OCI-M1 (cell line): ENCODE results near the gene ZC3H7B.

Experiments used
- DNase-seq: peaks from one replicate; lab custom pipeline; 2025; lab: John Stamatoyannopoulos, UW

The ZC3H7B gene

DNA sequence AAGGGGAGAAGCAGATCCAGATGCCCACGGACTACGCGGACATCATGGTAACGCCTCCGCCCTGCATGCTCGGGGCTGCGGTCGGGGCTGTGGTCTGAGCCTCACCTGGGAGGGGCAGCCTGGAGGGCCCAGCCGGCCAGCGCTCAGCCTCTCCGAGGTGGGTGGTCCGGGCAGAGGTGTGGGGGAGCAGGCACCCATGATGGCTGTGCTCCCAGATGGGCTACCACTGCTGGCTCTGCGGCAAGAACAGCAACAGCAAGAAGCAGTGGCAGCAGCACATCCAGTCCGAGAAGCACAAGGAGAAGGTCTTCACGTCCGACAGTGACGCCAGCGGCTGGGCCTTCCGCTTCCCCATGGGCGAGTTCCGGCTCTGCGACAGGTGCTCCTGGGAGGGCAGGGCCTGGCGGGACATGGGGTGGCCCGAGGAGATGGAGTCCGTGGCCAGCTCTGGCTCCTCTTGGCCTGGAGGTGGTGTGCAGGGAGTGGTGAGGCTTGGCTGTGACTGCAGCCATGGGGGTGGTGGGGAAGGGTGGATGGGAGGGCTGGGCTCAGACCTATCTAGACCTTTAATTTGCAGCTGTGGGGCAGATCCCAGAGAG is 55.2 kb downstream of the ZC3H7B start:
- no peak for DNase-seq

DNA sequence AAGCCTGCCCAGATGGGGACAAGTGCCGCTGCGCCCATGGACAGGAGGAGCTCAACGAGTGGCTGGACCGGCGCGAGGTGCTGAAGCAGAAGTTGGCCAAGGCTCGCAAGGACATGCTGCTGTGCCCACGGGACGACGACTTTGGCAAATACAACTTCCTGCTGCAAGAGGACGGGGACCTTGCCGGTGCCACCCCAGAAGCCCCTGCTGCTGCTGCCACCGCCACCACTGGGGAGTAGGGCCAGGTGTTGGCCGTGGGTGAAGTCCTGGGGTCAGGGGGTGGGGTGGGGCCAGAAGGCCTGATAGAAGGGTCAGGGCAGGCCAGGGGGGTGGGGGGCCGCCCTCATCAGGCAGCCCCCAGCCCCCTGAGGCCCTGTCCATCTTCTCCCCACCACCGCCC is 55.9 kb downstream of the ZC3H7B start:
- DNase-seq: no peak

DNA sequence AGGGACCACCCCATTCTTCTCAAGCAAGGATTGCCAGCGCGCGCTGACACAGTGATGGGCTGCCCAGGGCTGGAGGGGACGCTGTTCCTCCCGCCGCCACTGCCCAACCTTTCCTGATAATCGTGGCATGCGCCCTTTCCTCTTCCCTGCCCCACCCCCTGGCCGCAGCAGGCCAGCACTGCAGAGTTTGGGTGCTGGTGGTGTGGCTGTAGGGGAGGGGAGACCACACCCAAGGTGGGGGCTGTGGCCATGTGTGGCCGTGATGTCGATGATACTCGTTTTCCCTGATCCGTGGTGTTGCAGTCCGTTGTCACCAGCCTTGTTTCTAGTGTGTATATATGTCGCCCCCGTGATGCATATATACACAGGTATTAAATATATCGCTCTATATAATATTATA is 57.6 kb downstream of the ZC3H7B start:
- no peak for DNase-seq

DNA sequence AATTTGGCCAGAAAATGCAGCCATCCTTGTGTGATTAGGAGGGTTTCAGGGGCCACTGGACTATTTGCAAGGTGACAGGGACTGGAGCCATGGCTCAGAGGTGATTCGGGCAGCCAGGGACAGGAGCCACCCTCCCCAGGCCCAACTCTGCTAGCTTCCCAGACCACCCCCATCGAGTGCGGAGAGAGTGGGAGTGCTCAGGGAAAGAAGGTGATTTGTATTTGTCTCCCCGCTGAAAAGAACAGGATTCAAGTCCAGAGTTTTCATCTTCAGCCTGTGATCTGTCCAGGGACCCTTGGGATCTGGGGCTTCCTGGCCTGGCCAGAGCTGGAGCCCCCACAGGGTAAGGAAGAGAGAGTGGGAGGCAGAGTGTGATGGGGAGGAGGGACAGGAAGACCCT is 58.1 kb downstream of the ZC3H7B start:
- no peak for DNase-seq

DNA sequence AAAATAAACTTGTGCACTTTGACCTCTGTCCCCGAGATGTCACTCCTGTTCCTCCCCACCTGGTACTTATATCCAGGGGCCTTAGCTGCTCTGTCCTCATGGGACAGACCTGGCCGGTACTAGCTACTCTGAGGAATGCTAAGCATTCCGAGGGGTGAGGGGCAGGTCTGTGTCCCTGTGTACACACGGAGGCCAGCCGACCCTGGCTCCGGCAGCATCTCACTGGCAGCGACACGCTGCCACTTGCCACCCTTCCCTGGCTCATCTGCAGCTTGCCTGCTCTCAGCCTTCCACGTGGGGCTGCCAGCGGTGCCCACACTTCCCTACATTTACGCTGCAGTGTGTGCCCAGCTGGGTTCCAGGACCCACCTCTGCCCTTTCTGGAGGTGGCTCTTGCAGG is 58.8 kb downstream of the ZC3H7B start:
- DNase-seq: no peak

DNA sequence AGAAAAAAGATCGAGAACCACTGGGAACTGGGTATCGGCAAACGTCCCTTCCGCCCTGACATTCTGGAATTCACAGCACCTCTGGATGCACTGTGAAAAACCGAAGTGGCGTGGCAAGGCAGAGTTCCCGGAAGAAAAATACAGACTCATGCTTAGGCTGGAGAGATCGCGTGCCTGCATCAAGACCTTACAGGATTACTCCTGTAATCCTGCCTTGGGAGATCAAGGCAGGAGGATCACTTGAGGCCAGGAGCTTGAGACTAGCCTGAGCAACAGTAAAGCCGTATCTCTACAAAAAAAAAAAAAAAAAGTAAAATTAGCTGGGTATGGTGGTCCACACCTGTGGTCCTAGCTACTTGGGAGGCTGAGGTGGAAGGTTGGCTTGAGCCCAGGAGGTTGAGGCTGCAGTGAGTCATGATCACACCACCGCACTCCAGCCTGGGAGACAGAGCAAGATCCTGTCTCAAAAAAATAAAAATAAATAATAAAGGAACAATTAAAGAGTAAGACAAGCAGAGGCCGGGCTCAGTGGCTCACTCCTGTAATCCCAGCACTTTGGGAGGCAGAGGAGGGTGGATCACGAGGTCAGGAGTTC is 60.5 kb downstream of the ZC3H7B start:
- DNase-seq: no peak

DNA sequence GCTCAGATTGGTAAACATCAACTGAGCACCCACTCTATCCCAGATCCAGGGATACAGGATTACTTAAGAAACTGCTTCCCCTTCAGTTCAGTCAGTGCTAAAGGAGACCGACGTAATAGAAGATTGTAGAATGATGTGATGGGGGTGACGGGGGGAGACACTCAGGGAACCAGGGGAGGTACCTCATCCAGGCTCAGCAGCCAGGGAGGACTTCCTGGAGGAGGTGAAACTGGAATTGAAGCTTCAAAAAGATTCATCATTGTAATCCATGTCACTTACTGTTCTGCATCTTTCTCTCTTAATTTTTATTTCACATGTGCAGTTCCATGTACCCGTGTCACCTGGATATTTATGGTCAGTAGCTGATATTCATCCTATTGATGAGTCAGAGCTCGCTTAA is 61.3 kb downstream of the ZC3H7B start:
- DNase-seq: no peak

DNA sequence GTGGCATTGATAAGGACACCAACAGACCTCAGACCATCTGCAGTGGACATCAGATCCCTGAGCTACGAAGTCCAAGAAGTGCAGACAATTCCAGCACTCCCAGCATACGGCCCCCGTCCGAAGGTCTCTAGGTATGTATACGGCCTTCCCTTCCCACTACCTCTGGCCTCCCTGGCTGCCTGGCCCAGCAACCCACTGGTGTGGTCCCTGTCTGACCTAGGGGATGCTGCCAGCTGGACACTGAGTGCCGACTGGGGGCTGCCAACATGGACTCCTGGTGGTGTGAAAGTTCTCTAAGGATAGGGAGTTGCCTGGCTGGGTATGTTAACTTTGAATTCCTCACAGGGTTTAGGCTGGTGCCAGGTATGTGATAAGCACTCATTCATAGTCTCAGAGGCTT is 62.9 kb downstream of the ZC3H7B start:
- no peak for DNase-seq

DNA sequence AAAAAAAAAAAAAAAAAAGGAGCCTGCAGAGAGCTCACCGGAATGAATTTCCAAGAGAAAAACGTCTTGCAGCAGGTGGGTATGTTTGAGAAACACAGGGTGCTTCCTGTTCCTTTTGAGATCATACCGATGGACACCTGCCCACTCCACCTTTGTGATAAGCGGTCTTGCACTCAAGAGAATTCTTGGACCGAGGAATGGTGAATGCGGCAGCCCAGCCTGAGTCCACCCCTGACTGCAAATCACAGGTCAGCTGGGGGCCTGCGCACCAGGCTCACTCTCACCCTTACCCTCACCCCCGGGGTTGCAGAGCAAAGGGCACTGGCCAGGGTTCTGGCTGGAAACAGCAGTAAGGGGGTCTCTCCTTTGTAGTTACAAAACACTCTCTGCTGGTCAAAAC is 63.6 kb downstream of the ZC3H7B start:
- DNase-seq: no peak

DNA sequence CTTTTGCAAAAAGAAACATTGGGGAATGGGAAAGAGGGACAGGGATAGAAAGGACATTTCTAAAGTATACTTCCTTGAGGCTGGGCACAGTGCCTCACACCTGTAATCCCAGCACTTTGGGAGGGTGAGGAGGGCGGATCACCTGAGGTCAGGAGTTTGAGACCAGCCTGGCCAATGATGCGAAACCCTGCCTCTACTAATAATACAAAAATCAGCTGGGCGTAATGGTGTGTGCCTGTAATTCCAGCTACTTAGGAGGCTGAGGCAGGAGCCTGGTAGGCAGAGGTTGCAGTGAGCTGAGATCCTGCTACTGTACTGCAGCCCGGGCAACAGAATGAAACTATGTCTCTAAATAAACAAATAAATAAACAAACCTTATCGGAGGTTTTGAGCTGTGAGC is 64.1 kb downstream of the ZC3H7B start:
- DNase-seq: no peak

DNA sequence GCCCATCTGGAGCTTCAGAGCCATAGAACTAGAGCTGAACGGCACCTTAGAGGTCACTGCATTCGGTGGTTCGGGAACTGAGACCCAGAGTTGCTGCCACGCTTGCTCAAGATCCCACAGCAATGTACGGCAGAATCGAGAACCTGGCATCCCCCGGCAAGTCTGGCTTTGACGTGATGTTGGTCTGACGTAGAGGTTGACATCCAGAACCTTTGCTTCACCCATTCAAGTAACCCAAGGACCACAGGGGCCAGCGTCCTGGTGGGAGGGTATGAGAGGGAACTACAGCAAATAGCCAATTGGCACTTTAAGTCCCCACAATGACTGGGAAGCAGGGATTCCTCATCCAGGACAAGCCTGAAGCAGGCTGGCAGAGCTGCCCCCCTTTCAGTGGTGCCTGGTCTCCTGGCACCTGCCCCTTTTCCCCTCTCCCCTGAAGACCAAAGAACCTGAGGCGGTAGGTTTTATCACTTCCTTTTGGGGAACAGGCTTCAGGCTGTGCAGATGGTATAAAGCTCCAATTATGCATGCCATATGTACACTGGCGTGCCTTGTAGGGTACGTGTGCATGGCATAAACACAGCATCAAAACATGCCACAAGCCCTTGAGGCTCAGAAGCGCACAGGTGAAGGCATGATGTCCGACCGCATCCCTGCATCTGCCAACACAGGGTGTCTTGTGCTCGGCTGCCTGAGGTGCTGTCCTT is 65.2 kb downstream of the ZC3H7B start:
- DNase-seq: no peak

DNA sequence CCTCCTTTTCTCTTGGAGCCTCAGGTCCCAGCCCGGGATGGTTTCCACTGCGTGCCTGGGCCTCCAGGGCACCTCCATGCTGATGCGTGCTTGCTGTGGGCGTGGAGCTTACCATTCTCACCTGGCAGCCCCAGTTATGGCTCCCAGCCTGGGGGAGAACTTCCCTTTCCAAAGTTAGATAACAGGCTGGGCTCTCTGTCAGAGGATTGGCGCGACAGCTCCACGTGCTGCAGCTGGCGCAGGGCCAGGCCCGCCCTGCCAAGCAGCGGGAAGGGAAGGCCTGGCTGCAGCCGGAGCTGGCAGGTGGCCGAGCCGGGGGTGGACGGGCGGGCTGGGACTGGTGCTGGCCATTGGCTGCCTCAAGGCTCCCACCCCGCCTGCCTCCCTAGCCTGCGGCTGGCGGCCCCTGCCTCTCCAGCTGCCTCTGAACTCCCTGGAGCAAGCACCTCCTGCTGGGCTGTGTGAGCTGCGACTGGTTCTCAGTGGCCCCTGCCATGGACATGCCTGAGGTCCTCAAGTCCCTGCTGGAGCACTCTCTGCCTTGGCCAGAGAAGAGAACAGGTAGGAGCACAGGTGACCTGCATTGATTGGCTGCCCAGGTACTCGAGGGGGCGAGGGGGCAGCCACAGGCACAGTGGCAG is 65.8 kb downstream of the ZC3H7B start:
- peak; percentile 98 for DNase-seq

DNA sequence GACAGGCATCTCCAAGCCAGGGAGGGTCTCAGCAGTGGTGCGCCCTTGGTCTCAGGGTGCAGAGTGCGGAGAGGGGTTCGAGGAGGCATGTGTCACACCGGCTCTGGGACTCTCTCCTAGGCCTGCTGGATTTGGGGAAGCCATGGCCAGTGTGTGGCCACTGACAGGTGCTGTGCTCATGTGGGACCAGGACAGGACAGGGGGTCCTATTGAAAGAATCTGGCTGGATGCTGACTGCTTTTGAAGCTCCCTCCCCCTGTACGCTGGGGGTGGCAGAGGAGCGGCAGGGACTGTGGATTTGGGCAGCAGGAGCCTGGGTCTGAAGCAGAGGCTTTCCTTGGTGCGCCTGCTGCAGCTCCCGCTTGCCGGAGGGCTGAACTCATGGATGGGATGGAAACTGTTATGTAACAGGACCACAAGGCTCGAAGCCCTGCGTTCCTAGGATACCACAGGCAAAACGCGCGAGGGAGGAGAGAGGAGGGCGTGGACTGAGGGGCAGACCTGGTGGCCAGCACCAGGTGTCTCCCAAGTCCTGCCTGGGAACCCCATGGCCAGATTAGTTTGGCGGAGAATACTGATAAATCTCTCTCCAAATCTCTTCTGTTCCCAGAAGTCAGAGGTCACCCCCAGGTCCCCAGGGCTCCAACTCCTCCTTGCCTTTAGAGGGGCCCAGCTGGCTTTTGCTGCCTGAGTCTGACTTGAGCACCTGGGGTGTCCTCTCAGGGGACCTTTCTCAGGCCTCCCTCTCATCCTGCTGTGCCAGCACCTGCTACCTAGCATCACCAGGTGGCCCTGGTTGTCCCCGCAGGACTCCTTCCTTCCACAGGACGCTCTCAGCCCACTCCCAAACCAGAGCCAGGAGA is 66.6 kb downstream of the ZC3H7B start:
- DNase-seq: no peak

DNA sequence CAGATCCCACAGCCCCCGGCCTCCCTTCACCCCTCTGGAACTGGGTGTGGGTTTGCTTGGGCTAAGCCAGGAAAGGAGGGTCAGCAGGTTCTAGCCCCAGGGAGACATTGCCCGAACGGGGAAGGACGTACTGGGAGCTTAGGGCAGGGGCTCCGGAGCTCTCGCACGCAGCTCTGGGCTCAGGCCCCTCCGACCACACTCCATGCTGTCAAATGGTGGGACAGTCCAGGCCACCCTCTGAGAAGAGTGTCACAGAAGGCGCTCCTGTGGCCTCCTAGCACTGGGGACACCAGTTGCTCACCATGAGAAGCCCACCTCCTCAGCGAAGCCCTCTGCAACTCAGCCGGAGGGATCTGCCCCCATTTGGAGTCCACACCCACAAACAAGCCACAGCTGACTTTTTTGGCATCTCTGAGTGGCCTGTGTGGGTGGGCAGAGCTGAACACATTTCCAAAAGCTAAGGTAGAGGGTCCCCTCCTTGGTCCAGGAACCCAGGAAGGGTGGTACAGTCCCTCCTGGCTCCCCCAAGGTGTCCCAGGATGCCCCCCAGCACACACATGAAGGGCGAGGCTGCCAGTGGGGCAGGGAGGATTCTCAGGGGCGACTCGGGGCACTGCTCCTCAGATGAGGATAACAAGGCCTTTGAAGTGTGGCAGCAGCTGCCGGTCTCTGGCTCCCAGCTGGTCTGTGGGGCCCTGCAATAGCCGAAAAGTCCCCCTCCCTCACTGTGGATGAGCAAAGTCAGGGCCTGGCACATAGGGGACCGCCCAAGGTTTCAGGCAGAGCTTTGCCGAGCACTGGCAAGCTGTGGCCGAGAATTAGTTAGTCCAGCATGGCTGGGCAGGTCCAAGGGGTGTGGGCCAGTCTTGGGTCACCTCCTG is 67.5 kb downstream of the ZC3H7B start:
- DNase-seq: no peak

DNA sequence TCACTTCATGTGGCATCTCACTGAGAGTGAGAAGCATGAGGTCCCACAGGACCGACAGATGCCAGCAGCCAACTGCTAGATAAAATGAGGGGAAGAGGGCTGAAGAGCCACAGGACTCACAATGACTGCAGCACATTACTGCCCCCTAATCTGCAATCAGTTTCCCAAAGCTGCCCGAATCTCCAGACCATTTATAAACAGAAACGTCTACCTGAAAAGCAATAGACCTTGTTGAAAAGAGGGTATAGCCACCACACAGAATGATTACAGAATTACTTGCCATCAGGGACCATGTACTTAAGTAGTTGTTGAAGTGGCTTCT is 68.1 kb downstream of the ZC3H7B start:
- peak; percentile 5 for DNase-seq

DNA sequence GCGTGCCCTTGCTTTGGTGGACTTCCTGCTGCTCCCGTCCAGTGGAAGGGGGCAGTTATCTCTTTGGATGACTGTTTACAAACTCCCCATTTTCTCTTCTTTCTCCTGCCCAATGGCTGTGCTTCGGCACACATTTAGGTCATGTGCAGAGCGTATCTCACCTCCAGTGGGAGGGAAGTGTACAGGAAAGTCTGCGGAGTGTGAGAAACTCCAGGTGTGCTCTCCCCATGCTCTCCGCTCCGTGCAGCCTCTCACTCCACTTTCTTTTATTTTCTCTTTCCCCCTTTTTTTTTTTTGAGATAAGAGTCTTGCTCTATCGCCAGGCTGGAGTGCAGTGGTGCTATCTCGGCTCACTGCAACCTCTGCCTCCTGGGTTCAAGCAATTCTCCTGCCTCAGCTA is 68.5 kb downstream of the ZC3H7B start:
- no peak for DNase-seq

DNA sequence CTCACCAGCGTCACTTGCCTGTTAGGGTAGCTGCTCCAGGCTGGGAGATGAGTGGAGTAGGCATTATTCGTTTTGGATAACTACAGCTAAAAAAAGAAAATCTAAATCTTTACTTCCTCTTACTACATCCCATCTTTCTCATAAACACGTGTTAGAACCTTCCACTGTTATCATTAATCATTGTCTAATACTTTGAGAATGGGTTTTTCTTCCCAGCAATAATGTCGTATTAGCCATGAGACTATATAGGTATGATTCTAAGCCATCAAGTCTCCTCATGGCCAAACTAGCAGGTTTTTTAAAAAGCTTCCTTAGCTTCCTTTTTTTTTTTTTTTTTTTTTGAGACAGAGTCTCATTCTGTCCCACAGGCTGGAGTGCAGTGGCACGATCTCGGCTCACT is 76.5 kb downstream of the ZC3H7B start:
- no peak for DNase-seq

DNA sequence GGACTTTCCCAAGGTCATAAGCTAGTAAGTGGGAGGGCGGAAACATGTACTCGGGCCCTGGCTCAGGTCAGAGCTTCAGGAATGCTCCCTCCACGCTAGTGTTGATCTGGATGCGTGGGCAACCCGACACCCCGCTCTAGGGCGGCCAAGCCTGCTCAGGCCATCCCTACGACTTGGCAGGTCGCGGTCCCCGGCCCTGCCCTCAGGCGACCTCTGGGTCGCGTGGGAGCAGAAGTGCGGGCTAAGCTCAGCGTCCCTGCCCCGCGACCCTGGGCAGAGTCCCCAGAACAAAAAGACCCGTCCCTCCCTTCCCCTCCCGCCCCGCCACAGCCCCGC is 79.6 kb downstream of the ZC3H7B start:
- DNase-seq: no peak

DNA sequence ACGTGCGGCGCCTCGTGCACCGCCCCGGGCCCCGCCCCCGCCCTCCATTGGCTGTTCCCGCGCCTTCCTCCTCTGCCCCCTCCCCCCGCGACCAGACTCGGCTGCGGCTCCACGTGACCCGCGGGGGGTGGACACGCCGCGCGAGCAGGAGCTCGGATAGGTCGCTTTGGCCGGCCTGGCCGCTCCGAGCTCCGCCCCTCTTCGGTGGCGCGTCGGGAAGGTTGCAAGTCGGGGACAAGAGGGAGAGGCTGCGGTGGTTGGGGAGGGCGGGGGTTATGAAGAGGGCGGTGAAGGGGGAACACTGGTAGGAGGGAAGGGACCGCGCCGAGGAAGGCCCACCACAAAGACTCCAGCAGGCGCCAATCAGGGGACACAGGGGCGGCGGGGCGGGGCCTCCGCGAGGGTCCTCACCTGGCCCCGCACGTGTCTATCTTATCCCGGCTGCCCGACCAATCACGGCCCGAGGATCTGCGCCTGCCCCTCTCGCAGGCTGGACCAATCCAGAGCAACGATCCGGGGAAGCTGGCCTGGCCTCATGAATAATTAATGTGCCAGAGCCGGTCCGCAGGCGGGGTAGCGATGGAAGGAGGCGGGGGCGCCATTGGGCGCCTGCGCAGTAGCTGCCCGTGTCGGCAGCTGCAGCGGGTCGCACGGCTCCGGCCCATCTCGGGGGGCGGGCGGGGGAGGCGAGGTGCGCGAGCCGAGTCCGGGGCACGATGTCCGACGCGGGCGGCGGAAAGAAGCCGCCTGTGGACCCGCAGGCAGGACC is 80.2 kb downstream of the ZC3H7B start, which contains the start of gene TEF:
Gene TEF, plus strand, starts transcription at position 614 of the 769 bp plus-strand sequence. Its CDS starts 103 bp downstream, at position 717.
- peak; percentile 98 for DNase-seq

DNA sequence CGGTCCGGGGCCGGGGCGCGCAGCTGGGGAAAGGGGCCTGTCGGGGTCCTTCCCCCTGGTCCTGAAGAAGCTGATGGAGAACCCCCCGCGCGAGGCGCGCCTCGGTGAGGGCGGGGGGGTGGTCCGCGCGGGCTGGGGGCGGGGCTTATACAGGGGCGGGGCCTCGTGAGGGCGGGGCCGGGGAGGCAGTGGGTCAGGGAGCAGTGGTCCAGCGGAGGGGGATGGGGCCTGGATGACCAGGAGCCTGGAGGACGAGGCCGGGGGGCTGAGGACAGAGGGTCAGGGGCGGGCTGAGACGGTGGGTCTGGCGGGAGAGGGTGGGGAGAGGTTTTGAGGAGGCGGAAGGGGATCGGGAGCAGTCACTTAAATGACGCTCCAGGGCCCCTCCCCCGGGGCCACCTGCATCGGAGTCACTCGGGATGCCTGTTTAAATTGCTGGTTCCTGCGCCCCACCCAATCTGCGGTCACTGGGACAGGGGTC is 80.8 kb downstream of the ZC3H7B start:
- DNase-seq: peak; percentile 46
